Stimulated activated CD4-positive, alpha-beta T cell treated with anti-CD3 and anti-CD28 coated beads, TNF-alpha, amount 100 ng/mL, for 4 hours (primary cell): ENCODE measurements around the gene TMEM169.

Source experiments
- DNase-seq, 3 experiments: peaks; one replicate each; pipeline ENCODE4 v3.0.0-alpha.2; 2020; ENCODE audit warnings: low read depth in 3 of 3

Gene TMEM169

DNA sequence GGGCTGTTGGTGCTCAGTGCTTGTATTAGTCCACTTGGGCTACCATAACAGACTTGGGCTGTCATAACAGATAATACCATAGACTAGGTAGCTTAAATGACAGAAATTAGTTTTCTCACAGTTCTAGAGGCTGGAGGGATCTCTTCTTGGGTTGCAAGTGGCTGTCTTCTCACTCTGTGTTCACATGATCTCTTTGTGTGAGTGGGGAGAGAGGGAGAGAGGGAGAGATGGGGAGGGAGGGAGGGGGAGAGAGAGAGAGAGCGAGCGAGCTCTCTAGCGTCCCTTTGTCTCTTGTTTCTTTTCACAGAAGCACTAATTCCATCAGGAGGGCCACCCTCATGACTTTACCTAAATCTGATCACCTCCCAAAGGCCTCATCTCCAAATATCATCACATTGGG lies 23.0 kb downstream of the TMEM169 start:
- no peak for DNase-seq

GRCh38 chr2:216107320-216107719 lies 25.6 kb downstream of the TMEM169 start:
- DNase-seq: no peak

DNA sequence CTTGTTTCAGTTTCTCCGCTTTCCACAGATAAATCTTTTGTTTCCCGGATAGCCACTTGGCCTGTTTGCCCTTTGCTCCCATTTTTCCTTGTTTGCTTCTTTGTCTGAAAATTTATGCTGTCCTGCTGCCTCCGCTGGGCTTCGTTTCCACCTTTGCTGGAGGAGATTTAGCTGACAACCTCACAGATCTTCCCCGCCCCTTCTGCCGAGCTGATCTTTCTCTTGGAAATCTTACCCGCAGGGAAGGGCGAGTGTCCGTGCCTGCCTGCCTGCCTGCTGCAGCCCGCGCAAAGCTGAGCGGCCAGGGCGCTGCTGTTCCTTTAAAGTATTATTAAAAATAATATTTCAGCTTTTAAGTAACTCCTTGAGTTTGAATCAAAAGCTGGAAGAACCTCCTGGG lies 26.0 kb downstream of the TMEM169 start:
- DNase-seq: no peak

GRCh38 chr2:216108310-216108966 lies 26.7 kb downstream of the TMEM169 start:
- no peak for DNase-seq

GRCh38 chr2:216108967-216109921 lies 27.5 kb downstream of the TMEM169 start, which contains the start of gene XRCC5:
Gene XRCC5, plus strand, starts transcription at chr2:216109348. Its CDS starts 89 bp downstream, at chr2:216109437.
- peak; percentile 95 to 97 (median 96) for DNase-seq

DNA sequence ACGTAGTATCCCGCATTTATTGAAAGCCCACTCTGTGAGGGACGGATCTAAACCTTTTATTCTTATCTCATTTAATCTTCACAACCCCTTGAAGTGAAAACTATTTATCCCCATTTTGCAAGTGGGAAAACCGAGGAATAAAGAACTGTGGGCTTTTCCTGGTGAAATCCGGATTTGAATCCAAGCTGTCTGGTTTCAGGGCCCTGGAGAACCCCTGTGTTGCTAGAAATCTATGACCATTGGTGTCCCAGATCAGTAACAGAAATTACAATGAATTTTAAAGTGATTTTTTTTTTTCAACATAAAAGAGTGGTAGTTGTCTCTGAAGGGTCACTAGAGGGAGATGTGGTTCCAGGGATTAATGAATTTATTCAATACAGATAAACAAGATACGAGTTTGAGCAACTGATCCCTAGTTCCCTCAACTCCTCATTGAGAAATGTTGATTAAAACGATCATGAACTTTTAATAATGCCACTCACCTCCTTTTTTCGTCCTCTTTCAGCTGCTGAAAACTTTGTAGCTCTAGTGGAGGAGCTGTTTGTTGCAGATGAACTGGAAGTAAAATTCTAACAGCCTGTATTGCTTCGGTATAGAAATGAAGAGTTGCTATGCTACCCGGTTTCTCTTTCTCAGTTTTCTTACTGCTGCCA lies 28.4 kb downstream of the TMEM169 start:
- DNase-seq: no peak

DNA sequence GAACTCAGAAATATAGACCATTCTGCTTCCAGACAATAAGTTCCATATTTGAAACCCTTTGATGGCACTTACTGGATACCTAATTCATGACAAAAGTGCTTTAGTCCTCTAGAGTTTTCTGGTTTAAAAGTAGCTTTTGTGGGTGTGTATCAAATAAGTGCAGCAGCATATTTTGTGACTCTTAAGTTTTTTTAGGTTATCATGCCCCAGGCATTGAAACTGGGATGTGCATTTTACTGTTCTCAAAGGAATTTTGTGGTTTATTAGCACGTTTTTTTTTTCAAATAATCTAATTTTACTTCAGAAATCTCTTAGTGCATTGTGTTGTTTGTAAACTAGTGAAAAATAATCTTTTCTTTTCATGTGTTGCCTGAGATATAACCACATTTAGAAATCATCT lies 28.9 kb downstream of the TMEM169 start:
- no peak for DNase-seq

GRCh38 chr2:216111122-216111521 lies 29.4 kb downstream of the TMEM169 start:
- no peak for DNase-seq

DNA sequence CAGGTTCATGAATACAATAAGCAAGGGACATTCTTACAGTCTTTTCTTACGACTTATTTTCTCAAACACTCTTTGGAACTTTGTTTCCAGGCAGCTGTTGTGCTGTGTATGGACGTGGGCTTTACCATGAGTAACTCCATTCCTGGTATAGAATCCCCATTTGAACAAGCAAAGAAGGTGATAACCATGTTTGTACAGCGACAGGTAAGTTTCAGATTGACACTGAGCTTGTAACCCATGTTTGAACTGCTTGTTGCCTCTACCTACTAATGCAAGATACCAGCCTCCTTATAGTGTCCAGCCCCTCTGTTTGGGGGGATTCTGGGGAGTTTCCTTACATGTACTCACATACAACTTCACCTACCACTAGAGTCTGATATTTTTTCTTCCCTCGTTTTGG lies 31.2 kb downstream of the TMEM169 start:
- DNase-seq: no peak

DNA sequence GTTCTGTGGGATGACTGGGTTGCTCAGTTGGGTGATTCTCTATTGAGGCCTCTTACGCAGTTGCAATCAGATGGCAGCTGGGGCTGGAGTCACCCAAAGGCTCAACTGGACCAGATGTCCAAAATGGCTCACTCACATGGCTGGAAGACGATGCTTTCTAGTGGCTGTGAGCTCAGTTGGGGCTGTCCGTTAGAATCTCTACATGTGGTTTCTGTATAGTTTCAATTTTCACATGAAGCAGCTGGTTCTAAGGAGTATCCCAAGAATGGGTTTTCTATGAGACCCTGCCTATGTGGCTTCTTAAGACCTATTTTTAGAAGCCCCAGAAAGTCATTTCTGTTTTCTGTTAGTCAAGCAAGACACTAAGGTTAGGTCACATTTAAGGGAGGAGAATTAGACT lies 31.9 kb downstream of the TMEM169 start:
- no peak for DNase-seq

DNA sequence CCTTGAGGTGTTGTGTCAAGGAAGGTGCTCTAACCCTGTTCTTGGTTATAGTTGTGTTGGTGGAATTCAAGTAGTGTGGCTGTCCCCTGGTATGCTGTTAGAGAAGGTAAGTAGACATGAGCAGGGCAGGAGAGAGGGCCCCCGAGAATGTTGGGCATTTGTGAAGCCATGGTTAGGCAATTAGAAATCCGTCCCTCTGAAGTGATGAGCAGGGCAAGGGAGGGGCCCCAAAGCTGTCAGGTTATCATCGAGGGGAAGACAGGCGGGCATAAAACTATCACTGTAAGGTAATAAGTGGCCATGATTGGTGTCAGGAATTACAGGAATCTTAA lies 32.6 kb downstream of the TMEM169 start:
- no peak for DNase-seq

DNA sequence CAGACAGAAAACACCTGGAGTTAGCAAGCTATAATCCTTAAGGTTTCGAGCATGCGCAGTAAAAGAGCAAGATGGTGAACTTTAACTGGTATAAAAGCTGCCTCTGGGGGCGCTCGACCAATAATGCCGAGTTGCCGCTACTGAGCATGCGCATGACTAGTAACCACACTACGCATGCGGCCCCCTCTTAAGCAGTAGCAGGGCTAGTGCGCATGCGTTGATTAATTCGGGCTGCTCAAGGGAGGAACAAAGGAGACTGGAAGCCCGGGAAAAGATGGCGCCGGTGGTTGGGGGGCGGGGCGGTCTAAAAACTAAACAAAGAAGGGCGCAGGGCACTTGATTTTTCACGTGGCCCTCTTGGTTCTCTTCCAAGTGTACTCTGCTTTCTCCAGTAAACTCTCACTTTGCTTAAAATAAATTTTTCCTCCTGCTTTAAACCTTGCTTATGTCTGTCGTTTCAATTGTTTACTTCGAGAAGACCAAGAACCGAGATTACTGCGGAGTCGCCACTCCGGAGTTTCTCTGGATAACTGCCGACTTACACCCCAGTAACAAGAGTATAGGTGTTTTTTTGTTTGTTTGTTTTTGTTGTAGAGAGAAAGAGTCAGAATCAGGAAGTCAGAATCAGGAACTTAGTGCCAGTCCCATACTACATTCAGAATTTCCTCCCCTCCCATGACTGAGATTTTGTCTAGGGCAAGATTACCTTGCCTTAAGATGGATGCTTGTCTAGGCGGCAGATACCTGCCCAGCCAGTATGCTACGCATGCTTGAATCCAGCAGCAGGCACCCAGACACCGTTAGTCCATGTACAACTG lies 33.2 kb downstream of the TMEM169 start:
- DNase-seq: peak; percentile 87 to 97 (median 93)

- DNase-seq: no peak
Measured at GRCh38 chr2:216116418-216116817, 34.7 kb downstream of the TMEM169 start.

DNA sequence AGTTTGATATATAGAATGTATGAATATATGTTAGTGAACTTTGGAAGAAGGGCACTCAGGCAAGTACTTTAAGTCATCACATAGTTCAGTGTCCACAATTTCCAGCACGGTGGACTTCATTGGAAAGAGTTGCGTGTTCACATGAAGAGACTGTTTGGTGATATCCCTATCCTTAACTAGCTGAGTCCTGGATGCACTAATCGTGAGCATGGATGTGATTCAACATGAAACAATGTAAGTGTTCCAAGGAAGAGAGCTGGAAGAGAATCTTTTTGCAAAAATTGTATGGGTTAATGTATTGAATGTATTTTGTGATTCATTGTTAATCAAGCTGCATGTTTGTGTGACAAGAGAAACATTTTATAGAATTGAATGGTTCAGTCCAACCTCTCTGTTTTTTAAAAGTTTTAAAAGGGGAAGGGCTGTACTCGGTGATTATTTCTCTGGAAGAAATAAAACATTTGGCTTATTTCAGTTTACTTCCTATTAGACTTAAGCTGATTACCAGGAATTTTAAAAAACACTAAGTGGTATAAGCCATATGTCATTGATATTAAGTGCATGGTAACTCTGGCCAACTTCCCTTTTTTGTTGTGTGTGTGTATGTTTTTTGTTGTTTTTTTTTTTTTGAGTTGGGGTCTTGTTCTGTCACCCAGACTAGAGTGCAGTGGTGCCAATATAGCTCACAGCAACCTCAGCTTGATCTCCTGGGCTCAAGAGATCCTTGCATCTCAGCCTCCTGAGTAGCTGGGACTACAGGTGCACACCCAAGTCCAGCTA lies 36.0 kb downstream of the TMEM169 start:
- DNase-seq: no peak

DNA sequence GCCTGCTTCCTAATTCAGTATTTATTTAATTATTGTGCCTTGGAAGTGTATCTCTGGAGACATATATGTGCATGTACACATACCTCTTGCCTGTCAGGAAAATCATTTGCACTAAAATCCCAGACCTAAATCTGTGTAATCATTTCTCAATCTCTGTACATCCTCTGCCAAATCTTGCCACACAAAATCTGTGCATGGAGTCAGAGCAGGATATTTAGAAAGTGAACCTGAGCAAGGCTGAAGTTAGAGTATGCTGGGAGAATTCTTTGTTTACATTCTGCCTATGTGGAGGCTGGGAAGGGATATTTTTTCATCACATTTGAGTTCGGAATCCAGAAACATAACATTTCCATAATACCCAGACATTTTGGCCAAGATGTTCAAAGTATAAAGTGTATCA lies 36.8 kb downstream of the TMEM169 start:
- no peak for DNase-seq

DNA sequence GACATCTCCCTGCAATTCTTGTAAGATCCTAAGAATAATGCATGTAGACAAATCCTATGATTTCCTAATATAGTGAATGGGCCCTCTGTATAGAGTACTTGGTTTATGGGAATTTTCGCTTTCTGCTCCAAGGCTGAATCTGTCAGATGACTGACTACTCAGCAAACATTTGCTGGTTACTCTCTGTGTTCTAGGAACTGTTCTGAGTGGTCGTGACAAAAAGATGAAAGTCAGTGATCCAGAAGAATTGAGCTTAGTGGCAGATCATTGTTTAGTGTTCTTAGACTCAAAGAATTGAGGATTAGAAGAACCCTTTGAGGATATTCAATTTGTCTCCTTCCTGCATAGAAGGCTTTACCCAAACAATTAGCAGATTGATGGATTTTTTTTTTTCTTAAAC lies 37.4 kb downstream of the TMEM169 start:
- no peak for DNase-seq

GRCh38 chr2:216119986-216120385 lies 38.3 kb downstream of the TMEM169 start:
- DNase-seq: no peak

GRCh38 chr2:216121255-216121654 lies 39.5 kb downstream of the TMEM169 start:
- DNase-seq: no peak

DNA sequence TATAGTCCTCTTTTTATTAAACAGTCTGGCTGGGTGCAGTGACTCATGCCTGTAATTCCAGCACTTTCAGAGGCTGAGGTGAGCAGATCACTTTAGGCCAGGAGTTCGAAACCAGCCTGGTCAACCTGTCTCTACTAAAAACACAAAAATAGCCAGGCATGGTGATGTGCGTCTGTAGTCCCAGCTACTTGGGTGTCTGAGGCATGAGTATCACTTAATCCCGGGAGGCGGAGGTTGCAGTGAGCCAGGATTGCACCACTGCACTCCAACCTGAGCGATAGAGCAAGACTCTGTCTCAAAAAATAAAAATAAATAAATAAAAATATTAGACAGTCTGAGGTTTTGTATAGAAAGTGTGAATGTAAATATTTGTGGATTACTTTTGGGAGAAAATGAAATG lies 45.2 kb downstream of the TMEM169 start:
- no peak for DNase-seq

GRCh38 chr2:216130346-216130971 lies 48.7 kb downstream of the TMEM169 start:
- DNase-seq: no peak
